WERI-Rb-1 (cell line): ENCODE measurements around the gene KRT16.
"Not testable (repeated sequence)": the region's sequence is repeated elsewhere in the genome, so short reads cannot be mapped to it uniquely, and the experiment has no call there.

ENCODE experiments used
- DNase-seq: peaks from one replicate; pipeline ENCODE4 v3.0.0-alpha.2; 2020
- H3K27ac ChIP-seq: fragments of 250-450 bp; sonication (Bioruptor Pico); 2 replicates; pipeline ENCODE4 v1.5.1; 2020; ENCODE audit warnings: mild to moderate bottlenecking, moderate library complexity
- H3K27me3 ChIP-seq: fragments of 250-450 bp; sonication (Bioruptor Pico); 2 replicates; pipeline ENCODE4 v1.5.1; 2021; ENCODE audit warnings: mild to moderate bottlenecking, low read depth, moderate library complexity; ENCODE audit not compliant: insufficient read depth, severe bottlenecking
- H3K36me3 ChIP-seq: fragments of 250-450 bp; sonication (Bioruptor Pico); 2 replicates; pipeline ENCODE4 v1.5.1; 2020; ENCODE audit warnings: mild to moderate bottlenecking, moderate library complexity
- H3K4me3 ChIP-seq: 2 replicates; pipeline ENCODE4 v1.5.1; 2011; ENCODE audit warnings: low read depth, mild to moderate bottlenecking, control low read depth, low read length
- H3K9me3 ChIP-seq: fragments of 250-450 bp; sonication (Bioruptor Pico); 2 replicates; pipeline ENCODE4 v1.5.1; 2021; ENCODE audit warnings: mild to moderate bottlenecking, moderate library complexity; ENCODE audit not compliant: severe bottlenecking
- CTCF ChIP-seq: IDR thresholded peaks from 2 replicates; pipeline ENCODE4 v1.5.1; 2011; ENCODE audit warnings: low read depth, mild to moderate bottlenecking, control low read depth, inconsistent platforms, low read length

Gene KRT16

GRCh38 chr17:41619036-41619926, 6.7 kb upstream of the KRT16 start:
- TF ChIP-seq CTCF: no peak
- Histone ChIP-seq H3K27me3 (no peaks in the 10 kb centered on the region), H3K9me3 (no peaks in the 10 kb centered on the region), H3K27ac (no peak overlapping the region), H3K36me3 (no peaks in the 10 kb centered on the region), H3K4me3 (no peak overlapping the region)
- DNase-seq: no peak

GRCh38 chr17:41618341-41619035, 5.9 kb upstream of the KRT16 start:
- no peak for DNase-seq
- no peak overlapping the region for H3K4me3 ChIP-seq
- no peaks in the 10 kb centered on the region for H3K36me3 ChIP-seq
- no peaks in the 10 kb centered on the region for H3K9me3 ChIP-seq
- no peaks in the 10 kb centered on the region for H3K27me3 ChIP-seq
- no peak for TF ChIP-seq CTCF
- no peak overlapping the region for H3K27ac ChIP-seq

- Histone ChIP-seq H3K36me3 (no peaks in the 10 kb centered on the region), H3K27me3 (no peaks in the 10 kb centered on the region), H3K4me3 (no peak overlapping the region), H3K9me3 (no peaks in the 10 kb centered on the region), H3K27ac (no peak overlapping the region)
- no peak for TF ChIP-seq CTCF
- no peak for DNase-seq
Measured at GRCh38 chr17:41617698-41618097, 5.1 kb upstream of the KRT16 start.

GRCh38 chr17:41617136-41617535, 4.6 kb upstream of the KRT16 start:
- Histone ChIP-seq H3K9me3 (no peaks in the 10 kb centered on the region), H3K4me3 (no peak overlapping the region), H3K36me3 (no peaks in the 10 kb centered on the region), H3K27ac (no peak overlapping the region), H3K27me3 (no peaks in the 10 kb centered on the region)
- DNase-seq: no peak
- TF ChIP-seq CTCF: no peak

- not testable (repeated sequence) for H3K4me3 ChIP-seq, DNase-seq, H3K27ac ChIP-seq, H3K27me3 ChIP-seq, H3K9me3 ChIP-seq, H3K36me3 ChIP-seq
Measured at GRCh38 chr17:41616486-41616885, 3.9 kb upstream of the KRT16 start.

GRCh38 chr17:41615454-41615853, 2.9 kb upstream of the KRT16 start:
- Histone ChIP-seq H3K4me3 (no peak overlapping the region), H3K9me3 (no peaks in the 10 kb centered on the region), H3K27me3 (no peaks in the 10 kb centered on the region), H3K36me3 (no peaks in the 10 kb centered on the region), H3K27ac (no peak overlapping the region)
- TF ChIP-seq CTCF: no peak
- no peak for DNase-seq

- not testable (repeated sequence) for H3K36me3 ChIP-seq, H3K27me3 ChIP-seq, H3K4me3 ChIP-seq, H3K27ac ChIP-seq, H3K9me3 ChIP-seq
- peak; percentile 9 for DNase-seq
Measured at GRCh38 chr17:41614767-41615166, 2.2 kb upstream of the KRT16 start.
